ENCODE results near the gene SERPINB12. TPM values are rescaled to one million over a fixed set of nuclear protein-coding genes. Genes with fewer than 3 reads are reported as not detected.

Gene SERPINB12
- total and polyA plus RNA-seq, 2 of the 13 experiments (the other 11 are each of a cell fraction or from before 2014, with no cell fraction given), result not detected

DNA sequence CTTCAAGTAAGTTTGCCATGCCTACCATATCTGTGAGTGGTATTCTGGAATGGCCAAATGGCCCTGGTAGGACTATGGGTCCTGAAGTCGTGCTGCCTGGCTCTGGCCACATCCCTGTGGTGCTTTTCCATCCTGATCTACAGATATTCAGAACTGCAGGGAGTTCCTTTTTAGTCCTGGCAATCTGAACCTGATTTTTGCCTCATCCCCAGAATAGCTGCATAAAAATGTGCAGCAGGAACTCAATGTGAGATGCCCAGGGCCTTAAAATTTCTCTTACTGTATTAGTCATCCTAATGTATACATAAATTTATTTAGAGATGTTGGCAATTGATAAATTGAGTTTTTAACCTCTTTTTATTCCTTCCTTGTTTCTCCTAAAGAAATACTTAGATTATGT lies 50.3 kb downstream of the SERPINB12 start (continued):
- TF ChIP-seq ERF (CRISPR knock-in tag; IDR thresholded peaks at IDR 0.05), result no peak
- TF ChIP-seq ZNF354B (CRISPR knock-in tag; IDR thresholded peaks at IDR 0.05), result no peak
- no peak for TF ChIP-seq TBX2 (CRISPR knock-in tag; IDR thresholded peaks at IDR 0.05; ENCODE audit: borderline replicate concordance)

DNA sequence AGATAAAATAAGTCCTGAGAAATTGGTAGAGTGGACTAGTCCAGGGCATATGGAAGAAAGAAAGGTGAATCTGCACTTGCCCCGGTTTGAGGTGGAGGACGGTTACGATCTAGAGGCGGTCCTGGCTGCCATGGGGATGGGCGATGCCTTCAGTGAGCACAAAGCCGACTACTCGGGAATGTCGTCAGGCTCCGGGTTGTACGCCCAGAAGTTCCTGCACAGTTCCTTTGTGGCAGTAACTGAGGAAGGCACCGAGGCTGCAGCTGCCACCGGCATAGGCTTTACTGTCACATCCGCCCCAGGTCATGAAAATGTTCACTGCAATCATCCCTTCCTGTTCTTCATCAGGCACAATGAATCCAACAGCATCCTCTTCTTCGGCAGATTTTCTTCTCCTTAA lies 54.8 kb downstream of the SERPINB12 start:
- intact Hi-C loops (cut with micrococcal nuclease; ENCODE audit: unreplicated experiment), result no loop called here
- no peaks in the 10 kb centered on the region for H3K9me3 ChIP-seq (ENCODE audit: low read length)
- no peak overlapping the region for H3K27ac ChIP-seq (ENCODE audit: extremely low read length, insufficient read depth, low read length)
- BruUV-seq (replicated peaks), result no TSS peak
- no peak overlapping the region for H3K9ac ChIP-seq (ENCODE audit: insufficient read depth, low read depth, low read length)
- H3K79me2 ChIP-seq (ENCODE audit: insufficient read depth, low read length), result no peaks in the 10 kb centered on the region
- H3K36me3 ChIP-seq (replicated peaks in 1 of 2; ENCODE audit: control insufficient read depth in 1 of 2, insufficient read depth in 2 of 2, low read length in 2 of 2), result no peaks in the 10 kb centered on the region
- DNase-seq (ENCODE audit: low spot score) (no peak), FAIRE-seq (no peak), ATAC-seq (no peak)
- ChIA-PET CTCF (ENCODE audit: low intra/inter-chr PET ratio, low total read pairs) (no interaction called here), POLR2A (no interaction called here)
- 0 out of 5 replicates have a peak, but pooled peaks cover 0 to 4% of the 10 kb centered on the region in 2 experiments for H3K27me3 ChIP-seq (ENCODE audit: control insufficient read depth in 1 of 2, insufficient read depth in 2 of 2, low read length in 2 of 2)
- H3K4me1 ChIP-seq (ENCODE audit: insufficient read depth, low read length), result no peaks in the 10 kb centered on the region
- H2AFZ ChIP-seq (ENCODE audit: low read length), result no peak overlapping the region
- no peaks in the 10 kb centered on the region for H4K20me1 ChIP-seq (ENCODE audit: insufficient read depth, low read length)
- TF ChIP-seq ATF1 (CRISPR knock-in tag; IDR thresholded peaks at IDR 0.05) (no peak), ZNF136 (CRISPR knock-in tag; IDR thresholded peaks at IDR 0.05; ENCODE audit: low read depth) (no peak), FOXA1 (IDR thresholded peaks at IDR 0.05) (no peak), FOXA1 (CRISPR knock-in tag; IDR thresholded peaks at IDR 0.05) (no peak), CBX1 (IDR thresholded peaks at IDR 0.05; ENCODE audit: low read depth) (no peak)
- TF ChIP-seq, protein P1, sequence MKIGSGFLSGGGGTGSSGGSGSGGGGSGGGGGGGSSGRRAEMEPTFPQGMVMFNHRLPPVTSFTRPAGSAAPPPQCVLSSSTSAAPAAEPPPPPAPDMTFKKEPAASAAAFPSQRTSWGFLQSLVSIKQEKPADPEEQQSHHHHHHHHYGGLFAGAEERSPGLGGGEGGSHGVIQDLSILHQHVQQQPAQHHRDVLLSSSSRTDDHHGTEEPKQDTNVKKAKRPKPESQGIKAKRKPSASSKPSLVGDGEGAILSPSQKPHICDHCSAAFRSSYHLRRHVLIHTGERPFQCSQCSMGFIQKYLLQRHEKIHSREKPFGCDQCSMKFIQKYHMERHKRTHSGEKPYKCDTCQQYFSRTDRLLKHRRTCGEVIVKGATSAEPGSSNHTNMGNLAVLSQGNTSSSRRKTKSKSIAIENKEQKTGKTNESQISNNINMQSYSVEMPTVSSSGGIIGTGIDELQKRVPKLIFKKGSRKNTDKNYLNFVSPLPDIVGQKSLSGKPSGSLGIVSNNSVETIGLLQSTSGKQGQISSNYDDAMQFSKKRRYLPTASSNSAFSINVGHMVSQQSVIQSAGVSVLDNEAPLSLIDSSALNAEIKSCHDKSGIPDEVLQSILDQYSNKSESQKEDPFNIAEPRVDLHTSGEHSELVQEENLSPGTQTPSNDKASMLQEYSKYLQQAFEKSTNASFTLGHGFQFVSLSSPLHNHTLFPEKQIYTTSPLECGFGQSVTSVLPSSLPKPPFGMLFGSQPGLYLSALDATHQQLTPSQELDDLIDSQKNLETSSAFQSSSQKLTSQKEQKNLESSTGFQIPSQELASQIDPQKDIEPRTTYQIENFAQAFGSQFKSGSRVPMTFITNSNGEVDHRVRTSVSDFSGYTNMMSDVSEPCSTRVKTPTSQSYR (CRISPR knock-in tag; IDR thresholded peaks at IDR 0.05; ENCODE audit: borderline replicate concordance), result no peak
- no peak overlapping the region for H3K4me2 ChIP-seq (ENCODE audit: low read depth, low read length)
- in situ Hi-C loops (cut with HindIII; ENCODE audit: extremely low pct_ligation_motif_present, low pct_unique_long_range_greater_than_20kb), result no loop called here
- H3K4me3 ChIP-seq (replicated peaks in 1 of 3; ENCODE audit: insufficient read depth in 1 of 3, low read depth in 2 of 3, low read length in 3 of 3), result no peak overlapping the region
- WGBS (ENCODE audit: low lambda C conversion rate), result 45% methylated on average over 10 of the region's 14 CpGs

Data from HepG2 (cell line).